LNCaP clone FGC (cell line): Measurements from ENCODE around the gene DNAH10.

ENCODE experiments used
- DNase-seq: peaks from one replicate; pipeline ENCODE4 v3.0.0-alpha.2; 2011; ENCODE audit warnings: low read depth
- H3K4me3 ChIP-seq: 2 replicates; pipeline ENCODE4 v1.5.1; 2011; ENCODE audit warnings: mild to moderate bottlenecking, low read depth, low read length, control low read depth
- TF ChIP-seq, protein P1 (sequence below): IDR thresholded peaks from 2 replicates; pipeline ENCODE4 v1.5.1; 2012; ENCODE audit warnings: mild to moderate bottlenecking; ENCODE audit not compliant: control insufficient read depth, insufficient read depth; ENCODE audit errors: extremely low read depth

Gene DNAH10

GRCh38 chr12:123859035-123859434 is 96.9 kb downstream of the DNAH10 start:
- no peak for DNase-seq
- TF ChIP-seq, protein P1, sequence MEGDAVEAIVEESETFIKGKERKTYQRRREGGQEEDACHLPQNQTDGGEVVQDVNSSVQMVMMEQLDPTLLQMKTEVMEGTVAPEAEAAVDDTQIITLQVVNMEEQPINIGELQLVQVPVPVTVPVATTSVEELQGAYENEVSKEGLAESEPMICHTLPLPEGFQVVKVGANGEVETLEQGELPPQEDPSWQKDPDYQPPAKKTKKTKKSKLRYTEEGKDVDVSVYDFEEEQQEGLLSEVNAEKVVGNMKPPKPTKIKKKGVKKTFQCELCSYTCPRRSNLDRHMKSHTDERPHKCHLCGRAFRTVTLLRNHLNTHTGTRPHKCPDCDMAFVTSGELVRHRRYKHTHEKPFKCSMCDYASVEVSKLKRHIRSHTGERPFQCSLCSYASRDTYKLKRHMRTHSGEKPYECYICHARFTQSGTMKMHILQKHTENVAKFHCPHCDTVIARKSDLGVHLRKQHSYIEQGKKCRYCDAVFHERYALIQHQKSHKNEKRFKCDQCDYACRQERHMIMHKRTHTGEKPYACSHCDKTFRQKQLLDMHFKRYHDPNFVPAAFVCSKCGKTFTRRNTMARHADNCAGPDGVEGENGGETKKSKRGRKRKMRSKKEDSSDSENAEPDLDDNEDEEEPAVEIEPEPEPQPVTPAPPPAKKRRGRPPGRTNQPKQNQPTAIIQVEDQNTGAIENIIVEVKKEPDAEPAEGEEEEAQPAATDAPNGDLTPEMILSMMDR, result no peak
- no peak overlapping the region for H3K4me3 ChIP-seq

DNA sequence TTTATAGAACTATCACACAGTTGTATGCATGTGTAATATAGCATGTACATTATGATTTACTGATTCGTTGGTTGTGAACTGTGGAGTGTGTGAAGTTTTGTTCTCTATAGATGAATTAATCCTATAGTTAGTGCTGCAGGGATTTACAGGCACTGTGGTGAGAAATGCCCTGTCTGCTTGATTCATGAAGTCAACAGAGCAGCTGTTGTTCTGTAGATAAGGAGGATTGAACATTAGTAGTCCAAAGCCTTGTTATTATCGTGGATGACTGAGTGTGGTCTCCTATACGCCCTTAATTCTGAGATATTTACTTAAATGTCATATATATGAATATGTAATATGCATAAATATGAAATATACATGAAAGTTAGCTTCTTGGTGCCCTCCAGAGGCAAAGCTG is 98.3 kb downstream of the DNAH10 start:
- DNase-seq, result no peak
- H3K4me3 ChIP-seq, result no peak overlapping the region
- TF ChIP-seq, protein P1, result no peak

GRCh38 chr12:123861392-123861791 is 99.3 kb downstream of the DNAH10 start:
- TF ChIP-seq, protein P1, result no peak
- H3K4me3 ChIP-seq, result no peak overlapping the region
- DNase-seq, result no peak

GRCh38 chr12:123867141-123867540 is 105.0 kb downstream of the DNAH10 start:
- no peak for DNase-seq
- TF ChIP-seq, protein P1, result no peak
- no peak overlapping the region for H3K4me3 ChIP-seq

DNA sequence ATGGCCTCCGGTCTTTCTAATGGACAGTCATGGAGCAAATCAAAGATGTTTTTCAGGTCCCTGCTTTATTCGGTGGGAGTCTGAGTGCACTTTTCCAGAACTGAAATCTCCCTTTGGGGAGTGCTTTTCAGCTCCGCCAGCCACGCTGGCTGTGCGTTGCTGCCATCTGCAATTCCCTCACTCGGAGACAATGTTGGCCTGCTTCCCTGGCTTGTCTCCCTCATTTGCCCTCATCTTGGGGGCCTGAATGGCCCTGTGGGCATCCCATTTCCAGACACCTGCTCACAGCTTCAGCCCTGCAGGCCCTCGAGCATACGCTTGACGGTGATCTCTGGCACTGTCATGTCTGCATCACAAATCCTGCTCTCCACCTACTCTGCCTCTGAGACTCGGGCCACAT is 106.7 kb downstream of the DNAH10 start:
- DNase-seq, result no peak
- no peak overlapping the region for H3K4me3 ChIP-seq
- TF ChIP-seq, protein P1, result no peak

GRCh38 chr12:123873793-123874192 is 111.7 kb downstream of the DNAH10 start:
- TF ChIP-seq, protein P1, result no peak
- DNase-seq, result no peak
- no peak overlapping the region for H3K4me3 ChIP-seq

- no peak for DNase-seq
- TF ChIP-seq, protein P1, result no peak
- no peak overlapping the region for H3K4me3 ChIP-seq
Measured at GRCh38 chr12:123877968-123878367, 115.9 kb downstream of the DNAH10 start.
